Mammary epithelial cell (primary cell): ENCODE results near the gene ANKRD13B.

Experiments used
- CTCF ChIP-seq, 2 donors: IDR thresholded peaks in 1 of 2; conservative IDR thresholded peaks in 1 of 2; 2 replicates each; pipeline ENCODE4 v1.5.1; 2011 to 2012; ENCODE audit warnings: inconsistent platforms in 2 of 2, low read length in 2 of 2, mild to moderate bottlenecking in 2 of 2, control low read depth in 1 of 2, low read depth in 1 of 2; ENCODE audit not compliant: insufficient read depth in 1 of 2; ENCODE audit errors: extremely low read depth in 1 of 2
- EZH2 ChIP-seq: IDR thresholded peaks from 2 replicates; pipeline ENCODE4 v1.6.1; 2012; ENCODE audit warnings: low read length, inconsistent platforms, borderline replicate concordance

DNA sequence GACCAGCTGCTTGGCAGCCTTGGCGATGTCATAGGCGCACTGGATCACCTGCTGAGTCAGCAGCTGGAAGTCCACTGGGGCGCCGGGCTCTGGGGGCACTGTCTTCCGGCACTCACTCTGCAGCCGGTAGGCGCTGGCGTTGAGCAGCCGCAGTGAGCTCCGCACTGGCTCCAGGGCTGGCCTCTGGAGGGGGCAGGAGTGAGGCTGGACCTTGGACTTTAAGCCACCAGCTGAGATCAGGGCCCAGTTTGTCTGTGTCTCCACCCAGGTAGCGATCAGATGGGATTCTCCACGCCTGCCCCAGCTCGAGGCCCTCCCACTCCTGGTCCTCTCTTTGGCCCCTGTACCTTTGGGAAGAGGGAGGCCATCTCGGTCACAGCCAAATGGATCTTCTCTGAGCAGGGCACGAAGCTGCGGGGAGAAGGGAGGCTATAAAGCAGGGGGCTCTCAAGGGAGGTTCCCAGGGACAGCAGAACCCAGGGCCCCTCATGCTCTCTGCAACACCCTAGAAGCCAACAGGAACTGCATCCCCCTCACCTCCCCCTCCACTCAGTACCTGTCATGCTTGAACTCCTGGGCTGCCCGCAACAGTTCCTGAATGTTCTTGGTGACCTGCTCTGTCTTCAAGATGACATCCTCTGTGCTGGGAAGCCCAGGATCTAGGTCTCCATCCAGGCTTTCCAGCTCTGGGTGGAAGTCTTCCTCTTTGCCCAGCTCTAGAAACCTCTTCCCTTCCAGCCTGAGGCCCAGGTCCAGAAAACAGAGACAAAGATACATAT lies 18.0 kb upstream of the ANKRD13B start:
- TF ChIP-seq CTCF (conservative IDR thresholded peaks at IDR 0.05 in 1 of 2, IDR thresholded peaks at IDR 0.05 in 1 of 2; ENCODE audit: extremely low read depth in 1 of 2, insufficient read depth in 1 of 2, low read depth in 1 of 2, low read length in 2 of 2), result no peak
- TF ChIP-seq EZH2, result no peak
